Placental pericyte (primary cell): ENCODE data around the gene METTL25. TPM values are rescaled to one million over a fixed set of nuclear protein-coding genes. Genes with fewer than 3 reads are reported as not detected.

Experiments used
- total RNA-seq: library from RNA; depleted of rRNA; stranded (reverse); fragments of >200 nt; gene quantifications from 2 replicates; pipeline ENCODE4 v1.2.3, GENCODE V29; 2012

METTL25 gene, protein sequence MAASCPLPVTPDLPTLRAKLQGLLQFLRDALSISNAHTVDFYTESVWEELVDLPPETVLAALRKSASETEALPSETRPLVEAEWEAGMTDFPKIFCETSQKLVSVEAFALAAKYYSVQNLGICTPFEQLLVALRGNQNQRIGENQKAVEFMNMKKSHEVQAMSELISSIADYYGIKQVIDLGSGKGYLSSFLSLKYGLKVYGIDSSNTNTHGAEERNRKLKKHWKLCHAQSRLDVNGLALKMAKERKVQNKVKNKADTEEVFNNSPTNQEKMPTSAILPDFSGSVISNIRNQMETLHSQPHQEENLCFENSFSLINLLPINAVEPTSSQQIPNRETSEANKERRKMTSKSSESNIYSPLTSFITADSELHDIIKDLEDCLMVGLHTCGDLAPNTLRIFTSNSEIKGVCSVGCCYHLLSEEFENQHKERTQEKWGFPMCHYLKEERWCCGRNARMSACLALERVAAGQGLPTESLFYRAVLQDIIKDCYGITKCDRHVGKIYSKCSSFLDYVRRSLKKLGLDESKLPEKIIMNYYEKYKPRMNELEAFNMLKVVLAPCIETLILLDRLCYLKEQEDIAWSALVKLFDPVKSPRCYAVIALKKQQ
- total RNA-seq, result 8.3 and 13.0 TPM in 2 replicates

DNA sequence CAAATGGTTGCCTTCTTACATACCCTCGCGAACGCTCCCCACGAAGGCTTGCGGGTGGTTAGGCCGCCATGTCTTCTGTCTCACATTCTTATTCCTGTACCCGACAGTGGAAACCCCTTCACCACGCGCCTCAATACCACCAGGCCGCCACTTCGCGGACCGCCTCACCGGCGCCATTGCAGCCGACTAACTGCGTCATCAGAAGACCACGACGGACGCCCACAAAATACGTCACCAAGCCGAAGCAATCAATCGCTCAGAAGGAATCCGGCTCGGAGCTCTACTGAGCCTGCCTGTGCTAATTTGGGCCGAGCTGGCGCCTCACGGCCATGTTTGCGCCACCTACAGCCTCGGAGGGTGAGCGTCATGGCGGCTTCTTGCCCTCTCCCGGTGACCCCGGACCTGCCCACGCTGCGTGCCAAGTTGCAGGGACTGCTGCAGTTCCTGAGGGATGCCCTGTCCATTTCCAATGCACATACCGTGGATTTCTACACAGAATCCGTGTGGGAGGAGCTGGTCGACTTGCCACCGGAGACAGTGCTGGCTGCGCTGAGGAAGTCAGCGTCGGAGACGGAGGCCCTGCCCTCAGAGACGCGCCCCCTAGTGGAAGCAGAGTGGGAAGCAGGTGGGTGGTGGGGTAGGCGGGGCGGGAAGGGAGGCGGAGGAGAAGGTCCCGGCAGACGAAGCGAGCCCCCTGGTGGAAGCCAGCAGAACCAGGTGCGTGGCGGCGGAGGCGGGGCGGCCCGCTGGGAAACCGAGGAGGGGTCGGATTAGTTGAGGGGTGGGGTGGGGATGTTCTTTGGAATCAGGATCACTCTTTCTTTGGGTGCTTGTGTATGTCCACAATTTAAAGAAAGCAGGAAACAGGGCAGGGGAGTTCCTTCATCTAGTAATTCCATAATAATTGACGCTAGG is at the start of gene METTL25, which contains the start of gene CCDC59:
METTL25 (plus strand) TSS at position 330 of the 915 bp plus-strand sequence; CDS start at position 367, 37 bp downstream.
CCDC59 (minus strand) TSS at position 188 of the 915 bp plus-strand sequence; CDS start at position 177, 11 bp downstream.

Other genes with a start within 250 kb of the METTL25 start
- 30.9 and 72.0 TPM in 2 replicates for gene CCDC59, start 142 bp upstream of the METTL25 start, total RNA-seq